GM18868 (cell line): ENCODE measurements around the gene POLA1.

Source experiments
- ATAC-seq: cut with Tn5 transposase; IDR thresholded peaks from one replicate; pipeline ENCODE4 v1.9.1; 2021; ENCODE audit warnings: mild to moderate bottlenecking, moderate library complexity; ENCODE audit not compliant: unreplicated experiment

POLA1 gene

GRCh38 chrX:25005034-25005381 lies 311.3 kb downstream of the POLA1 start:
- no peak for ATAC-seq

GRCh38 chrX:25005382-25006185 lies 311.9 kb downstream of the POLA1 start:
- no peak for ATAC-seq

GRCh38 chrX:25006586-25007058 lies 312.9 kb downstream of the POLA1 start:
- no peak for ATAC-seq

GRCh38 chrX:25007059-25008053 lies 313.6 kb downstream of the POLA1 start:
- no peak for ATAC-seq

- ATAC-seq, result no peak
These were observed 315.7 kb downstream of the POLA1 start for GRCh38 chrX:25009407-25009806.

- no peak for ATAC-seq
These were observed 317.3 kb downstream of the POLA1 start for GRCh38 chrX:25010784-25011588.

- ATAC-seq, result no peak
These were observed 318.1 kb downstream of the POLA1 start for GRCh38 chrX:25011589-25012432.

DNA sequence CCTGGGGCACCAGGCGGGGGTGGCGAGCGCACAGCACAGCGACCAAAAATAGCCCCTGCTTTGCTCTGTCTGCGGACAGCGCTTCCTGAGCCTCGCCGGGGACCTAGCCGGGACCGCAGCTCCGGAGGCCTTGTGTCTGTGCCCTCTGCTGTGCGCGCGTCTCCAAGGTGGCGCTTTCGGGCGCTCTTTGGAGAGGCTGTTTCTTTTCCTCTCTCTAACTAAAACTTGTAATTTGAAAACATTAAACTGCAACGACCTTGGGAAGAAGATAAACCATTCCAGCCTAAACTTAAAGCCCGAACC lies 318.7 kb downstream of the POLA1 start:
- no peak for ATAC-seq

- peak; percentile 15 for ATAC-seq
These were observed 319.3 kb downstream of the POLA1 start for GRCh38 chrX:25012793-25013631.

GRCh38 chrX:25013632-25014365 lies 320.1 kb downstream of the POLA1 start:
- peak; percentile 60 for ATAC-seq

DNA sequence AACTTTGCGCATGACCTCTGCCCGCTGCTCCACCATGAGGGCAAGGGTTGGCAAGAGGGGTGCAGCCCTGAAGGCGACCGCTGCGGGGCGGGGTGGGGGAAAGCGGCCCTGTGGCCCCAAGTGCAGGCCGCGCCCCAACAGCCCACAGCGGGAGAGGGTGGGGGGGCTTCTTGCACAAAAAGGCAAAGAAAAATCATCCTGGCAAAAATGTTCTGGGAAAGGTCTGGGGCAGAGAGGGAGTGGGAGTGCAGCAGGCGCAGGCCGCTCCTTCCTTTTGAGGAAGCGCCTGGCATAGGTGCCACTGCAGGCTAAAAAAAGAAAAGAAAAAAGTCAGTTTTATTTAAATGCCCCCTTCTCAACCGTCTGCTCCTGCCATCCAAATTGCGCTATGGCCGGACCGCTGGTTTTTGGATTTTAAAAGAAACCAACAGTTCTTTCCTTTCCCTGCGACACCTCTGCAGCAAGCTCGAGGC lies 320.7 kb downstream of the POLA1 start:
- no peak for ATAC-seq

GRCh38 chrX:25015486-25016360 lies 322.0 kb downstream of the POLA1 start, which contains the start of gene ARX:
ARX (minus strand) TSS chrX:25015965; CDS start chrX:25015737, 228 bp downstream.
- peak; percentile 58 for ATAC-seq

DNA sequence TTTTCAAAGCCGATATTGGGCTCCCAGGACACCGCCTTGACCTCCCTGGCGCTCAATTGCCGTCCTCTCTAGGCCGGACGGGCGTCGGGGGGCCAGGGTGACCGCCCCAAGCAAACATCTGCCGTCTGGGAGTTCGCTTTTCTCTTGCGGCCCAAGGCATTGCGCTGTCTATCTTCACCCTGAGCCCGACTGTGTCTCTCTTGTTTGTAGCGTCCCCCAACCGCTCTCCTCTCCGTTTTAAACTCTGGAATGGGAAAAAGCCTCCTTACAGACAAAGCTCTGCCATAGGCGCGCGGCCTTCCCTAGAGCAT lies 322.6 kb downstream of the POLA1 start:
- no peak for ATAC-seq

DNA sequence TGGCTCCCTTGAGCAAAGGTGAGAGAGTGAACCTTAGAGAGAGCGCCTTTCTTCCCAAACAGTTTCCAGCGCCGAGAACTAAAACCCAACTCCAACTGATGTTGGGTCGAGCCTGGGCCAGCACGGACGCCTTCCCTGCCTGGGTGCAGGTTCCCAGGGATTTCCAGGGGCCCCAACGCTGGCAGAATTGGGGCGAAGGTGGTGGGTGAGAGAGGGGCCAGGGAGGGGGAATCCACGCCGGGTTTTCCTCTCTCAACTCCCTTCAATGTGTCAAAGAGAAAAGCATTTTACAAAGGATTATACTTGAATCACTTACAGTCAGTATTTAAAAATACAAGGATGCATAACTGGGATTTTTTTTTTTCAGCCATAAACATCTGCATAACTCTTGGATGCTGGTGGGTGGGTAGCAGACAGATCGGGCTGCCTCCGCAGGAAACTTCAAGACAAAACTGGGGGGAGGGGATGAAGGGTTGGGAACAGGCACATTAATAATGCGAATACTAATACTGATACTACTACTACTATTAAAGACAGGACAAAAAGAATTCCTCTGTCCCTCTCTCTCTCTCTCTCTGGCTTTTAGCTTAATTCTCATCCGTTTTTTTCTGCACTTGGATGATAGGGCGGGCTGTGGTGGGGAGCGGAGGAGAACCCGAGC lies 323.4 kb downstream of the POLA1 start:
- no peak for ATAC-seq

- ATAC-seq, result no peak
These were observed 324.0 kb downstream of the POLA1 start for GRCh38 chrX:25017667-25018247.

DNA sequence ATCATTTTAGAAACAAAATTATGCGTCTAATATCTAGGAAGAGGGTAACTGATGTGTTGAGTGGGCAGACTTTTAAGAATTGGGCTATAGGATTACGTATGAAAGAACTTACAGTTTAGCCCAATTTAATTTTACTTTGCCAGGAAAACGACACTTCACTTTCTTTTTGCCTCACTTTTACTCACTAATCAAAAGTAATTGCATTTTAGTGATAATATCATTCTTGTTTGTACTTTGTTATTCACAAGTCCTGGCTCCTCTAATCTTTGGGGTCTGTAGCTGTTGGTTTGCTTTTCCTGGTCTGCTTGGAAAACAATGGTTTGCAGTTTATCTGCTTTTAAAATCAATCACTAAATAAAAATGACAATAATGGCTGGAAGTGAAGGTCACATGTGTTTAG lies 325.0 kb downstream of the POLA1 start:
- ATAC-seq, result no peak
